Activated T-helper 2 cell treated with anti-CD3 and anti-CD28 coated beads, Interferon-gamma antibody, Interleukin-2, Interleukin-4, amounts not matched to agents 10 μg/mL and 5 μg/mL and 100 μg/mL, durations not matched to agents 14 hours and 24 hours and 36 hours (primary cell): ENCODE data around the gene ANKRD65. TPM values are rescaled to one million over a fixed set of nuclear protein-coding genes. Genes with fewer than 3 reads are reported as not detected.
"Not testable (repeated sequence)": the region's sequence is repeated elsewhere in the genome, so short reads cannot be mapped to it uniquely, and the experiment has no call there.

Source experiments
- DNase-seq: peaks from one replicate; pipeline ENCODE4 v3.0.0; 2021; ENCODE audit warnings: low spot score
- H3K27ac Mint-ChIP-seq: one replicate; pipeline ENCODE4 v1.8.0; 2021; ENCODE audit warnings: mixed read lengths
- H3K27me3 Mint-ChIP-seq: one replicate; pipeline ENCODE4 v1.8.0; 2021; ENCODE audit warnings: low read depth, mixed read lengths
- H3K36me3 Mint-ChIP-seq: one replicate; pipeline ENCODE4 v1.8.0; 2021; ENCODE audit warnings: low read depth, mixed read lengths
- H3K4me1 Mint-ChIP-seq: one replicate; pipeline ENCODE4 v1.8.0; 2021; ENCODE audit warnings: low read depth, mixed read lengths
- H3K4me3 Mint-ChIP-seq: one replicate; pipeline ENCODE4 v1.8.0; 2021; ENCODE audit warnings: low read depth, mild to moderate bottlenecking, moderate library complexity, mixed read lengths
- H3K9me3 Mint-ChIP-seq: one replicate; pipeline ENCODE4 v1.8.0; 2021; ENCODE audit warnings: mixed read lengths
- intact Hi-C: fragments of 100-400 bp; cut with micrococcal nuclease; formaldehyde crosslinking; loops from one replicate; pipeline ENCODE4 v1.15.1; 2023
- total RNA-seq: library from RNA; stranded (reverse); gene quantifications from 2 replicates; pipeline ENCODE4 v1.2.3, GENCODE V29; 2022

The ANKRD65 gene
- total RNA-seq, 1 donor from 2014 or later, result not detected

- intact Hi-C loops, result not testable (repeated sequence)
Observed at GRCh38 chr1:1454286-1455056, 33.4 kb upstream of the ANKRD65 start.

GRCh38 chr1:1452882-1453281 lies 31.8 kb upstream of the ANKRD65 start:
- no peak overlapping the region for H3K27ac Mint-ChIP-seq
- H3K36me3 Mint-ChIP-seq, result no peaks in the 10 kb centered on the region
- no peak for DNase-seq
- no peaks in the 10 kb centered on the region for H3K4me1 Mint-ChIP-seq
- no peak overlapping the region for H3K4me3 Mint-ChIP-seq
- no peaks in the 10 kb centered on the region for H3K9me3 Mint-ChIP-seq
- intact Hi-C loops, result no loop called here
- peaks cover 3% of the 10 kb centered on the region for H3K27me3 Mint-ChIP-seq

More at GRCh38 chr1:1454286-1455056, 33.4 kb upstream of the ANKRD65 start:
- not testable (repeated sequence) for H3K4me1 Mint-ChIP-seq, H3K27me3 Mint-ChIP-seq, H3K4me3 Mint-ChIP-seq, DNase-seq, H3K27ac Mint-ChIP-seq, H3K36me3 Mint-ChIP-seq, H3K9me3 Mint-ChIP-seq

- DNase-seq, intact Hi-C loops, H3K27me3 Mint-ChIP-seq, H3K27ac Mint-ChIP-seq, H3K36me3 Mint-ChIP-seq, H3K4me1 Mint-ChIP-seq, H3K9me3 Mint-ChIP-seq, H3K4me3 Mint-ChIP-seq: not testable (repeated sequence)
Observed at GRCh38 chr1:1452365-1452739, 31.3 kb upstream of the ANKRD65 start.

GRCh38 chr1:1451696-1452364 lies 30.8 kb upstream of the ANKRD65 start:
- H3K27me3 Mint-ChIP-seq, result peaks cover 3% of the 10 kb centered on the region
- no peaks in the 10 kb centered on the region for H3K9me3 Mint-ChIP-seq
- H3K4me3 Mint-ChIP-seq, result no peak overlapping the region
- no peaks in the 10 kb centered on the region for H3K36me3 Mint-ChIP-seq
- intact Hi-C loops, result no loop called here
- H3K27ac Mint-ChIP-seq, result no peak overlapping the region
- no peak for DNase-seq
- H3K4me1 Mint-ChIP-seq, result no peaks in the 10 kb centered on the region

- H3K4me3 Mint-ChIP-seq, H3K9me3 Mint-ChIP-seq, DNase-seq, H3K27me3 Mint-ChIP-seq, H3K4me1 Mint-ChIP-seq, H3K36me3 Mint-ChIP-seq, H3K27ac Mint-ChIP-seq, intact Hi-C loops: not testable (repeated sequence)
Observed at GRCh38 chr1:1450616-1451015, 29.5 kb upstream of the ANKRD65 start.

GRCh38 chr1:1449099-1449739 lies 28.1 kb upstream of the ANKRD65 start, which contains the start of gene ATAD3C:
Gene ATAD3C (plus strand): TSS chr1:1449689. CDS start chr1:1450684, 995 bp downstream.
- DNase-seq, result no peak
- intact Hi-C loops, result no loop called here
- Mint-ChIP-seq H3K4me3 (no peak within 1 kb of the TSS), H3K9me3 (no peaks in the 10 kb centered on the region), H3K27me3 (peaks cover 3% of the 10 kb centered on the region), H3K4me1 (no peaks in the 10 kb centered on the region), H3K27ac (no peak within 1 kb of the TSS), H3K36me3 (no peaks in the 10 kb centered on the region)

GRCh38 chr1:1446631-1447030 lies 25.6 kb upstream of the ANKRD65 start:
- H3K36me3 Mint-ChIP-seq, DNase-seq, H3K9me3 Mint-ChIP-seq, H3K4me1 Mint-ChIP-seq, H3K27ac Mint-ChIP-seq, intact Hi-C loops, H3K4me3 Mint-ChIP-seq, H3K27me3 Mint-ChIP-seq: not testable (repeated sequence)

- Mint-ChIP-seq H3K27ac (no peak overlapping the region), H3K36me3 (no peaks in the 10 kb centered on the region), H3K4me3 (no peak overlapping the region), H3K4me1 (no peaks in the 10 kb centered on the region), H3K27me3 (no peaks in the 10 kb centered on the region), H3K9me3 (no peaks in the 10 kb centered on the region)
- DNase-seq, result no peak
- intact Hi-C loops, result loop anchor here (5.0 kb wide), 1 partner anchor 35 kb away; the partner anchor contains the start of gene MRPL20
Observed at GRCh38 chr1:1442069-1442770, 21.1 kb upstream of the ANKRD65 start.

GRCh38 chr1:1441002-1441888 lies 20.2 kb upstream of the ANKRD65 start:
- Mint-ChIP-seq H3K27ac (no peak overlapping the region), H3K36me3 (no peaks in the 10 kb centered on the region), H3K4me1 (no peaks in the 10 kb centered on the region), H3K9me3 (no peaks in the 10 kb centered on the region), H3K27me3 (peaks cover 2% of the 10 kb centered on the region), H3K4me3 (no peak overlapping the region)
- no peak for DNase-seq
- intact Hi-C loops, result loop anchor here (5.0 kb wide), 1 partner anchor 34 kb away; the partner anchor contains the start of gene MRPL20

GRCh38 chr1:1440262-1441001 lies 19.4 kb upstream of the ANKRD65 start:
- no peaks in the 10 kb centered on the region for H3K9me3 Mint-ChIP-seq
- no peaks in the 10 kb centered on the region for H3K4me1 Mint-ChIP-seq
- no peak overlapping the region for H3K27ac Mint-ChIP-seq
- DNase-seq, result no peak
- H3K36me3 Mint-ChIP-seq, result no peaks in the 10 kb centered on the region
- H3K27me3 Mint-ChIP-seq, result peaks cover 3% of the 10 kb centered on the region
- intact Hi-C loops, result loop anchor here (5.0 kb wide), 1 partner anchor 33 kb away; the partner anchor contains the start of gene MRPL20
- H3K4me3 Mint-ChIP-seq, result no peak overlapping the region

- DNase-seq, result no peak
- Mint-ChIP-seq H3K36me3 (no peaks in the 10 kb centered on the region), H3K4me1 (peaks cover 2% of the 10 kb centered on the region), H3K27ac (no peak overlapping the region), H3K4me3 (no peak overlapping the region), H3K9me3 (no peaks in the 10 kb centered on the region), H3K27me3 (peaks cover 7% of the 10 kb centered on the region)
- intact Hi-C loops, result loop anchor here (5.0 kb wide), 1 partner anchor 32 kb away; the partner anchor contains the start of gene MRPL20
Observed at GRCh38 chr1:1439546-1440261, 18.6 kb upstream of the ANKRD65 start.
